Measurements from ENCODE around the gene PRDM11.

PRDM11 gene

DNA sequence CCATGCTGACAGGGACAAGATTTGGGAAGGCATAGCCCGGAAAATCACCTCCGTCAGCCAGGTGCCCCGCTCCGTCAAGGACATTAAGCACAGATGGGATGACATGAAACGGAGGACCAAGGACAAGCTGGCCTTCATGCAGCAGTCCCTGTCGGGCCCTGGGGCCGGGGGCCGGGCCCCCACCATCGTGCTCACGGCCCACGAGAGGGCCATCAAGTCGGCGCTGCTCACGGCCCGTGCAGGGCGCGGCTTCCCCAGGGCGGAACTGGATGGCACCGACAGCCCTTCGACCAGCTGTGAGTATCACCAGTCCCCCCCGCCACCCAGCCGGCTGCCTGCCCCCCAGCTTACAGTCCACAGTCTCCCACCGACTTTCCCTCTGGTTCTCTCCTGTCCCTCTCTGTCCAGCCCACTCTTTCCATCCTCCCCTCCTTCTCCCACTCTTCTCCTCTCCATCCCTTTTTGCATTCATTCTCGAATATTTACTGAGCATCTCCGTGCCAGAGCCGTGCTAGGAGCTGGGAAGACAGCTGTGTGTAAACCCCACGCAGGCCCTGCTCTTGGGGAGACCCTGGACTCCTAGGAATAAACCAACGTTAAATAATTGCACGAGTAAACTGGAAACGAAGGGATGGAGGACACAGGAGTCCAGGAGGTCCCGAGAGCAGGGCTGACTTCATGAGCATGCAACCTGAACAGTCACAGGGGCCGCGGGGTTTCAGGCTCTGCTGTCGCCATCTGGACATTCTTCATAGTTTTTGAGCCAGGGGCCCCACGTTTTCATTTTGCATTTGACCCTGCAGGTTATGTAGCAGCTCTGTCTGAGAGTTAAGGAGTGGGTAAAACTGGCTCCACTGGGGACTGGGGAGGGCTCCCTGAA lies 62.8 kb downstream of the PRDM11 start:
- no peak for DNase-seq (ENCODE audit: low read depth, low spot score)

DNA sequence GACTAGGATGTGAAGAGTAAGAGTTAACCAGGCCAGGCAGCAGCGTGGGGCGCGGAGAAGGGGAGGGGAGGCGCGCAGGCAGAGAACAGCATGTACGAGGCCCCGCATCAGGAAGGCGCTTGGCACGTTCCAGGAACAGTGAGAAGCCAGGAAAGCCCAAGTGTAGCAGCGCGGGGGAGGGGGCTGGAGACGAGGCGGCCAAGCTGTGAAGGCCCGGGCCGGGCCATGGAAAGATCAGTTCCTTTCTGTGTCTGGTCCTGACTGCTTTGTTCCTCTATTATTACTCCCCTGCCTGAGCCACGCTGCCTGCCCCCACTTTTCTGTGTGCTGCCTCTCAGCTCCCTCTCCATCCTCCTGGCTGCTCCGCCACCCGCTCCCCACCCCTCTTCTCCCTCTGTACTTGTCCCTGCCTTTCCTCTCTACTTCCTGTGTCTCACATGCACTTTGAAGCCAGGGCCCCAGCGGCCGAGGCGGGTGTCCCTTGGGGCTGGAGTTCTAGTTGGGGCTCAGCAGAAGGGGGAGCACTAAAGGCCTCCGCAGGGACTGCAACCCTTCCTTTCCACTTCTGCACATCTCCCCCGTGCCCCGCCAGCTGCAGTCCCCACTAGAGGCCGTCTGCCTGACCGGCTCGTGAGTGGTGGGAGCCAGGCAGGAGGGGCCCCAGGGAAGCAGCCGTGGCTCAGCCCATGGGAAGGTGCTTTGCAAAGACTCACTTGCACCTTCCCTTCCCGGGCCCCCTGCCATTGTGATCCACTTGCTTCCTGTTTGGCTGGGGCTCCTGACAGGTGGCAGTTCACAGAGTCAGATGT lies 63.7 kb downstream of the PRDM11 start:
- peak; percentile 80 for DNase-seq (ENCODE audit: low read depth, low spot score)

DNA sequence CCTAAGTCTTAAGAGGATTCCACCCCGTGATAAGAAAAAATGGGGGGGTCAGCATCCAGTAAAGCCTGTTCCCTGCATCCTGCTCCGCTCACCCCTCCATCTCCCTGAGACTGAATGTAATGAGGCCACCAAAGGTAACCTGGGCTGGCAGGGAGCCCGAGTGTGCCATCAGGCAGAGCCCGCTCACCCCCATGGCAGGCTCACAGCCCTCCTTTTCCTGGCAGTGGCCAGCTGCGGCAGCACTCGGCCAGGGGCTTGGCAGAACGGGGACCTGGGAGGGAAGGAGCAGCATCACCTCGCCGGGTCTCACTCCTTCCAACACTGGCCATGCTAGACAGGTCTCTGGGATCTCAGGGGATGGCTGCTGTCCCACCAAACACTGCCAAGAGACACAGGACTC lies 64.4 kb downstream of the PRDM11 start:
- no peak for DNase-seq (ENCODE audit: low read depth, low spot score)

DNA sequence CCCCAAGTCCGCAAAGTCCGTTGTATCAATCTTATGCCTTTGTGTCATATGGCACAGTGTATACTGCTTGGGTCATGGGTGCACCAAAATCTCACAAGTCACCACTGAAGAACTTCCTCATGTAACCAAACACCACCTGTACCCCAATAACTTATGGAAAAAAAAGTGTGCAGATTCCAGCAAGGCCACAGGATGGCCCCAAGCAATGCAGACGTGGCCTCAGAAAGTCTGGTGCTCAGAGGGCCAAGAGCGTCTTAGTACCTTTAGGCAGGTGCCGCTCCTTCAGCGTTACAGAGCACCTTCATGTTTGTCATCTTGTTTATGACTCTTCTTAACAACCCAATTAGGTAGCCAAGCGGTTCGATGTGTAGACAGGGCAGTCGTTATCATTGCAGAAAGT lies 65.3 kb downstream of the PRDM11 start:
- no peak for DNase-seq (ENCODE audit: low read depth, low spot score)

DNA sequence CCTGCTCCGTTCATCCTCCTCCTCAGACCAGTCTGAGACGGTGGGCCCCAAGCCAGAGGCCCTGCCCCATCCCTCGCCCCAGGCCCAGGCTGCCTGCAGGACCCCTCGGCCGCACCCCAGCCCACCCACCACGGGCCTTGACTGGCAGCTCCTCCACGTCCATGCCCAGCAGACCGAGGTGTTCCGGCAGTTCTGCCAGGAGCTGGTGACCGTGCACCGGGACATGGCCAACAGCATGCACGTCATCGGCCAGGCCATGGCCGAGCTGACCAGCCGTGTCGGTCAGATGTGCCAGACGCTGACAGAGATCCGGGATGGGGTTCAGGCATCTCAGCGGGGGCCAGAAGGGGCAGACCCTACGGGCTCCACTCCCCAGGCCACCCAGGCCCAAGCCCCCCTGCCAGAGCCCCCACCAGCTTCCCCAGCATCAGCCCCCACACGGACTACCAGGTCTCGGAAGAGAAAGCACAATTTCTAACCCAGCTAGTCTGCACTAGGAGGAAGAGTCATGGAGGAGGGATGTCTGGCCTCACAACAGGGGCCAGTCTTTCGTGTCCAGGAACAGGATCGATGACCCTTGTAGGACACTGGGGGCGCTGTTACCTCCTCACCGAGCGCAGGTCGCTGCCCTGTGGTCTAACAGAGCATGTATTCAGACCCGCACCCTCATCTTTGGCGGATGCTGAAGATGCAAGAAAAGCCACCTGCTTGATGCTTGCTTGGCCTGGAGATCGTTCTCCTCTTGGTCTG lies 66.3 kb downstream of the PRDM11 start:
- DNase-seq (ENCODE audit: low read depth, low spot score) = no peak

DNA sequence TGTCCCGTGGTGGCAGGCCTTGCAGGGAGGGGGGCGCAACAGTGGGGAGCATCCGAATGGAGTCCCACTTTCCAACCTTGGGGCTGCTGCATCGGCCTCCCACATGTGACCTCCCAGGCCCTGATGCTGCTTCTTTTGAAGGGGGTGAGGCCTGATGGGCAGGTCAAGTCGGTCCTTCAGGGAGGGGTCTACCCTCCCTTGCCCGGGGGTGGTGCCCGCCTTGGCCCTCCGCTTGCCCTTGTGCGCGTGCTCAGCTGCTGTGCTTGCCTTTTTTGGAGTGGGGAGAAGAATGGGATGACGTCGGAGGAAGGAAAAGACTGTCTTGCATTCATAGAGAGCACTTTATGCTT lies 66.9 kb downstream of the PRDM11 start:
- no peak for DNase-seq (ENCODE audit: low read depth, low spot score)

DNA sequence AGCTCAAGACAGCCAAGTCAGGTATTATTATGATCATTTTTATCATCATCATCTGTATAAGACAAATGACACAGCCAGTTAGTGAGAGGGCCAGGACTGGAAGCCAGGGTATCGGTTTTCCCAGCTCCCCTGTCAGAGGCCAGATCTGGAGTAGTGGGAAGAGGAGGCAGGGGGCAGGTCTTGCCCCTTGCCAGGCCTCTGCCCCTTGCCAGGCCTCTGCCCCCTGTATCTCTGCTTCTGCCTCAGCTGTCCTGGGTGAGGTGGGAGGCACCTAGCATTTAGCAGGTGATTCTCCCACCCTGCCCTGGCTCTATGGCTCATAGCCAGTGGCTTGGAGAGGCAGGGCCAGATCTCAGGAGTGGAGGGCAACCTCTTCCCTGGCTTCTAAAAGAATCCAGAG lies 67.3 kb downstream of the PRDM11 start:
- DNase-seq (ENCODE audit: low read depth, low spot score) = no peak

DNA sequence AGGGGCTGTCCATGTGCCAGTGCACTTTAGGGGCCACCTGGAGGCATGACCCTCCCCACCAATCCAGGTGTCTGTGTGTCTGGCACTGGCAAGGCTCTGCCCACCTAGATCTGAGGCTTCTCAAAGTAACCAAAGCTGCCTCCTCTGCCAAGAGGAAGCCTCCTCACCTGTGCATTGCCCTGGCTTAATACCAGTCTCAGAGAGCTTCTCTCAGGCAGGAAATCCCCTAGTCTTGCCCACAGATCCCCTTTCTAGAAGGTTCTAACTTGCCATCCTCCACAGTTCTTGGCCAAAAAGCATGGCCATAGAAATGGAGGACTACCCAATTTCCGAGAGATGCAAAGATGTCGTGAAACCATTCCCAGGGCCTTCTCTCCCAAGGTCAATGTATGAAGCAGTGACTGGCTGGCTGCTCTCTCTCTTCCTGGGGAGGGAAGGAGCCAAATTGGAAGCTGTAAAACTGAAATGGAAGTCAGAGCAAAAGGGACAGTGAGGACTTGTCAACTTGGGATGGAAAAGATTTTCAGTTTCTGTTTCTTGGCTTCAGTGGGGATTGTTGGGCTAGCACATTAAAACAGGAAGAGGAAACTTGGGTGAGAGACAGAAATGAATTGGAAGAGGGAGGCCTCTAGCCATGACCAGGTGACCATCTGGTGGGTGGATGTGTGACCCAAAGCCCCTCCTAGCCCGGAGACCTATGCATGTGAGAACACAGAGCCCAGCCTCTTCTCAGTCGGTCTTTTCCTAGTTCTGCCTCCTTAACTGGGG lies 68.8 kb downstream of the PRDM11 start:
- no peak for DNase-seq (ENCODE audit: low read depth, low spot score)

DNA sequence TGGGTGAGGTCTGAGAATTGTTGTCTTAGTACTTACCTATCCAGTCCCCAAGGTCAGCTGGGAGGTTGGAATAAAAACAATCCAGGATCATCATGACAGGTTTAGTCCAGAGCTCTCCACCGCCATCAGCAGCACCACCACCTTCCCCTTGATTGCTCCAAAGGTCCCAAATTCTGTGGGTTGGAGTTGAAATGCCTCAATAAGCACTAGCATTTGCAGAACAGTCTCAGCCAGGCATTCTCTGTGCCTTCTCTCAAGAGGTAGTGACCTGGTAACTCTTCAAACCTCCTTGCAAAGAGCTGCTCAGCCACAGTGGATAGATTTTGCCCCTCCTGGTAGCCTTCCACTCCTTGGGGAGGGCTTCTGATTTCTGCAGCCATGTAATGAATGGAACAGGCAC lies 69.6 kb downstream of the PRDM11 start:
- no peak for DNase-seq (ENCODE audit: low read depth, low spot score)

DNA sequence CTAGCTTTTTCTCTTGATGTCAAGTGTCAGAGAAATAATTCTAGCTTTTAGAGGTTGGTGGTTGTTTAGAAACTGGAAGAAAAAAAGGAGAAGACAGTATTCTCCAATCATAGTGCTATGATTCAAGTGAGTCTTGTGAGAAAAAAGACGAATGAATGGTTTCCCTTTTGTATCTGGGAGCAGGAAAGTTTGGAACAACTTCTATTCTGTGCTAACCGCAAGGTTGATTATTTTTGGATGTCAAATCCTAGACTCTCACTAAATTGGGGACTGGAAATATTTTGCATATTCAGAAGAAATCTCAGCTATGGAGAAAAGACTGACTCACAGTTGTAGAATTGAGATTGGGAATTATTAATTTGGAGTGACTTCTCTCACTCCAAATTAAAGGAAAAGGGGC lies 70.5 kb downstream of the PRDM11 start:
- no peak for DNase-seq (ENCODE audit: low read depth, low spot score)

DNA sequence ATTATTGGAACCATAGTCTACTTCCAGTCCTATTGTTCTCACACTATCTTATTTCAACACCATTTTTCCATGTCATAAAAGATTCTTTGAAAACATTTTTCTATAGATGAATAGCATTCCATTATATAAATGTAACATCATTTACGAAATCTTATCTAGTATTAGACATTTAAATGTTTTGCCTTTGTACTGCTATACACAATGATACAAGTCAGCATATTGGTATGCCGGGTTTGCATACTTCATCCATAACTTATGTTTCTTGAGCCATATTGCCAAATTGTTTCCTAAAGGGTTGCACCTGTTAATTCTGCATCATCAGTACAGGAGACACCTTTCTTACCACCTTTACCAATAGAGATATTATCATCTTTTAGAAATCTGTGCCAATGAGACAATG lies 71.6 kb downstream of the PRDM11 start:
- DNase-seq (ENCODE audit: low read depth, low spot score) = no peak

DNA sequence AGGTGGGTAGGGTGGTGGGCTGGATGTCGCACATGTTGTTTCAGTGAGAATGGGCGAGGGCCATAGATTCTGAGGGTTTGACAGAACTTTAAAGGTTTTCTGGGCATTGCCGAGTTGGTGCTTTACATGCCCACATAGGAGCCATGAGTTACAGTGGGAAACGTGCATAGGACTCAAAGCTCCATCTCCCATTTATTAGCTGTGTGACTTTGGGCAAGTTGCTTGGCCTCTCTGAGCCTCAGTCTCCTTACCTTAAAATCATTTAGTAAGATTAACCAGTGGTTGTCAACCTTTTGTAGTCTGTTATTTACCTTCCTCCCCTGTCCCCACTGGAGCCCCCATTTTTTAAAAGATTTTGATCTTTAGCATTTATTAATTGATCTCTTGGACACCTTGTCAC lies 72.3 kb downstream of the PRDM11 start:
- DNase-seq (ENCODE audit: low read depth, low spot score) = no peak

DNA sequence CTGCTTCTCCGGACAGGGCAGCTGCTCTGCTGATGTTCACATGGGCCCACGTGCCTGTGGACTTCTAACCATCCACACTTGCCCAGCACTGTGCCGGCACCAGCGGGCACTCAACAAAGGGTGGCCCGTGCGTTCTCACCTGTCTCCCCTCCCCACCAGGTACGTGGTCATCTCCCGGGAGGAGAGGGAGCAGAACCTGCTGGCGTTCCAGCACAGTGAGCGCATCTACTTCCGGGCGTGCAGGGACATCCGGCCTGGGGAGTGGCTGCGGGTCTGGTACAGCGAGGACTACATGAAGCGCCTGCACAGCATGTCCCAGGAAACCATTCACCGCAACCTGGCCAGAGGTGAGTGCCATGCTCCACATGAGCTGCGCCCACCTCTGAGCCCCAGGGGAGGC lies 73.0 kb downstream of the PRDM11 start:
- DNase-seq (ENCODE audit: low read depth, low spot score) = no peak

DNA sequence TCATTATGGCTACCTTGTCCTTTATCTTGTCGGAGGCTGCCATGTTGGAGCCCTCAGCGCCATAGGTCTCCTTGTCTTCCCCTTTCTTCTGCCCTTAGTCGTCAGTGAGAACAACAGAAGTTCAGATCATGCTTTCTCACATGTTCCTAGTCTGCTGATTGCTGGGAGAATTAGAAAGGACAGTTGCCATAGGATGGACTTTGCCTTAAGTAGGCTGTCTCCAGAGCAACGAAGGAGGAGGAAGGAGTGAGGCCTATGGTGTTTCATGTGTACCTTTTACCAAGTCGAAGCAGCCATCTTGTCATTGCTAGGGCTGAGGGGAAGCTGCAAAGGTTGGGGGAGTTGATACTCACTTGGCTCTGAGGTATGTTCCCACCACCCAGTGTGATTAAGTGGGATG lies 77.1 kb downstream of the PRDM11 start:
- no peak for DNase-seq (ENCODE audit: low read depth, low spot score)

DNA sequence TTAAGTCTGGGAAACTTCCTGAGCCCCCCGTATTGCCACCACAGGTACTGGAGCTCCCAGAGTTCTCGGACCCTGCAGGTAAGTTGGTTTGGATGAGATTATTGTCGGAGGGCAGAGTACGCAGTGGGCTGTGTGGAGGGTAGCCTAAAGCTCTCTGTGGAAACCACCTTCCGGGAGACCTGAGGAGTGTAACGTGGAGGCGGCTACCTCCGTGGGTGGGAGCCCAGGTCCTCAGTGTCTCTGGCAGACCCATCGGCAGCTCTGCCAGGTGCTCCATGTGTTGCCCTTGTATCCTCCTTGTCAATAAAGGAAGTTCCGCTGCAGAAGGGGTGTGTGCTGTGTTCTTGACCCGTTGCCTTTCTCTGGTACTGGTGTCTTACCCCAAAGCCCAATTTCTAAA lies 78.3 kb downstream of the PRDM11 start:
- no peak for DNase-seq (ENCODE audit: low read depth, low spot score)

DNA sequence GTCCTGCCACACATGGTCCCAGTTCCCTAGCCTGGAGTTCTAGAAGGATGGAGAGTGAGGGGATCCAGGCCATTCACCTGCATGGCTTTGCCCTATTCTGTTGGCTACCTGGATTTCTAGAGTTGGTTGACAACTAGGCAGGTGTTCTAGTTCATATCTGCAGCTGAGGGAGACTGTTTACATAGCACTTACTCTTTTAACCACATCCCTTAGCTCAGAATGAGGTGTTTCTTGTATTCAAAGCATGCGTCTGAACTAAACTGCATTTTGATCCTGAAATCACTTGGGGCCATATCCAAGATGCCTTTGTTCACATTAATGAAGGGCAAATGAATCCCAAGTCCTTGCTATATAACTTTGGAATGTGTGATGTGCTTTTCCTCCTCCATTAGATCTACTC lies 78.8 kb downstream of the PRDM11 start:
- DNase-seq (ENCODE audit: low read depth, low spot score) = no peak

DNA sequence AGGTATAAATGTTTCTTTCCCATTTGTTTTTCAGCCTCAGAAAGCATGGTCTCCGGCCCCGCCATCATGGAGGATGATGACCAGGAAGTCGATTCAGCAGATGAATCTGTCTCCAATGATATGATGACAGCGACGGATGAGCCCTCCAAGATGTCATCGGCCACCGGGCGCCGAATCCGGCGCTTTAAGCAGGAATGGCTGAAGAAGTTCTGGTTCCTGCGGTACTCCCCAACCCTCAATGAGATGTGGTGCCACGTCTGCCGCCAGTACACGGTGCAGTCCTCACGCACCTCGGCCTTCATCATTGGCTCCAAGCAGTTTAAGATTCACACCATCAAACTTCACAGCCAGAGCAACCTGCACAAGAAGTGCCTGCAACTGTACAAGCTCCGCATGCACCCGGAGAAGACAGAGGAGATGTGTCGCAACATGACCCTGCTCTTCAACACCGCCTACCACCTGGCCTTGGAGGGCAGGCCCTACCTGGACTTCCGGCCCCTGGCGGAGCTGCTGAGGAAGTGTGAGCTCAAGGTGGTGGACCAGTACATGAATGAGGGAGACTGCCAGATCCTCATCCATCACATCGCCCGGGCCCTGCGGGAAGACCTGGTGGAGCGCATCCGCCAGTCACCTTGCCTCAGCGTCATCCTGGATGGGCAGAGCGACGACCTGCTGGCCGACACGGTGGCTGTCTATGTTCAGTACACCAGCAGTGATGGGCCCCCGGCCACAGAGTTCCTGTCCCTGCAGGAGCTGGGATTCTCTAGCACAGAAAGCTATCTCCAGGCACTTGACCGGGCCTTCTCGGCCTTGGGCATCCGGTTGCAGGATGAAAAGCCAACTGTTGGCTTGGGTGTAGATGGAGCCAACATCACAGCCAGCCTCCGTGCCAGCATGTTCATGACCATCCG lies 79.8 kb downstream of the PRDM11 start:
- DNase-seq (ENCODE audit: low read depth, low spot score) = no peak

DNA sequence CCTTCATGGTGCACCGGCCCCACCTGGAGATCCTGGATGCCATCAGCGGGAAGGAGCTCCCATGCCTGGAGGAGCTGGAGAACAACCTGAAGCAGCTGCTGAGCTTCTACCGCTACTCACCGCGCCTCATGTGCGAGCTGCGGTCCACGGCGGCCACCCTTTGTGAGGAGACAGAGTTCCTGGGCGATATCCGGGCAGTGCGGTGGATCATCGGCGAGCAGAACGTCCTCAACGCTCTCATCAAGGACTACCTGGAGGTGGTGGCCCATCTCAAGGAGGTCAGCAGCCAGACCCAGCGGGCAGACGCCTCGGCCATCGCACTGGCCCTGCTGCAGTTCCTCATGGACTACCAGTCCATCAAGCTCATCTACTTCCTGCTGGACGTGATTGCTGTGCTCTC lies 80.5 kb downstream of the PRDM11 start:
- DNase-seq (ENCODE audit: low read depth, low spot score) = no peak

DNA sequence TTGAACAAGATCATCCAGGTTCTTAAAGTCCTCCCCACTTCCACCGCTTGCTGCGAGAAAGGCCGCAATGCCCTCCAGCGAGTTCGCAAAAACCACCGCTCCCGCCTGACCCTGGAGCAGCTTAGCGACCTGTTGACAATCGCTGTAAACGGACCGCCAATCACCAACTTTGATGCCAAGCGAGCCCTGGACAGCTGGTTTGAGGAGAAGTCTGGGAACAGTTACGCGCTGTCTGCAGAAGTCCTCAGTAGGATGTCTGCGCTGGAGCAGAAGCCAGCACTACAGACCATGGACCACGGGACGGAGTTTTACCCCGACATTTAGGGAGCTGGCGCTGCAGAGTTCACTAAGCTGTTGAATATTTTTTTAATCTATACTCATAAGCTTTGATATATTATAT lies 81.4 kb downstream of the PRDM11 start:
- no peak for DNase-seq (ENCODE audit: low read depth, low spot score)

DNA sequence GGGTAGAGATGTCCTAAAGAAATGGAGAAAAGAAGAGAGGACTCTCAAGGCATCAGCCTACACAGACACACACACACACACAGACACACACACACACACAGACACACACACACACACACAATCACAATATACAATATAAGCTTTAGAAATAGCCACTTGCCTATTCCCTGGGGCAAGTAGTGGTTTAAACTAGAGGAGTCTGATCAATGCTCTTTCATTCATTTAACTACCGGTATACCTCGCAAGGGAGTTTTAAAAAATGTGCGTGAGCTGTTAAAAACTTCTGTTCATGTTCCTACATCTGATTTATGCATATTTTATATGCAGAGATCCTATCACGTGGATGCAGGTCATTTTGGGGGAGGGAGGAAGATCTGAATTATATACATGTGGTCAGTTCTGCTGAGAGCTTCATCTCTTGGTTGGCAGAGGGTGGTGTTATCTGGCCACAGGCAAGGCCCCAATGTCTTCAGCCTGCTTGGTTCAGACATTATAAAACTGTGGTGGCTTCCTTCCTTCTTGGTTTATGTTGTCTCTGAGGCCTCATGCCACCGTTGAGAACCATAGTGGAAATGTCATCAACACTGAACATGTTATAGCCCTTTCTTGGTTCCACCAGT lies 83.1 kb downstream of the PRDM11 start:
- DNase-seq (ENCODE audit: low read depth, low spot score) = no peak

Measured in astrocyte of the hippocampus (primary cell).